GM12873 (cell line): Measurements from ENCODE around the gene FRMPD1.

Source experiments
- CTCF ChIP-seq: IDR thresholded peaks from 2 replicates; pipeline ENCODE4 v1.5.1; 2012; ENCODE audit warnings: low read depth, mild to moderate bottlenecking, moderate library complexity, low read length, control low read depth; ENCODE audit not compliant: insufficient read depth; ENCODE audit errors: missing control alignments

The FRMPD1 gene

GRCh38 chr9:37624073-37624472 is 26.7 kb upstream of the FRMPD1 start:
- TF ChIP-seq CTCF = no peak

GRCh38 chr9:37625036-37625757 is 25.6 kb upstream of the FRMPD1 start:
- no peak for TF ChIP-seq CTCF

GRCh38 chr9:37625758-37626147 is 25.0 kb upstream of the FRMPD1 start:
- no peak for TF ChIP-seq CTCF

GRCh38 chr9:37626708-37627292 is 24.0 kb upstream of the FRMPD1 start:
- no peak for TF ChIP-seq CTCF

- TF ChIP-seq CTCF = no peak
These were observed 18.3 kb upstream of the FRMPD1 start for GRCh38 chr9:37632479-37632878.

- no peak for TF ChIP-seq CTCF
These were observed 14.9 kb upstream of the FRMPD1 start for GRCh38 chr9:37635808-37636207.

GRCh38 chr9:37636511-37637448 is 14.0 kb upstream of the FRMPD1 start:
- no peak for TF ChIP-seq CTCF
